Inflammatory macrophage (primary cell): Measurements from ENCODE around the gene DGKI.
A peak's percentile ranks its signal among the peaks of the same experiment; 100 is the strongest.

ENCODE experiments used
- DNase-seq, 2 donors: peaks; one replicate each; pipeline ENCODE4 v3.0.0-alpha.2; 2020 to 2022

The DGKI gene

GRCh38 chr7:137685433-137686164 is 161.2 kb downstream of the DGKI start:
- no peak for DNase-seq

DNA sequence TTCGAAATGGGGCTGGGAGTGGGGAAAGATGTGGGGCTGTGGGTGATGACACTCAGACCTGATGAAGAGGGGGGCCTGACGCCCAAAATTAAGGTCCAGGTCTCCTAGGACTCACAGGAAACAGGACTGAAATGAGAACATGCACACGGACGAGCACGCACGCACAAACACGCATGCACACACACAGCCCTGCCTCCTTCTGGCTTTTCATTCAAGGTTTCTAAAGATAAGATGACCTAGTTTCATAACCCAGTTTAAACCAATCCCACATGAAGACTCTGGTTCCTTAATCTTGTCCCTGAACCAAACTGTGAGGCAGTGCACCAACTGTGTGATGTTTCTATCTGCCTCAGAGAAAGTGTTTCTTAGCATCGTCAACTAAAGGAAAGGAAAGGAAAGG is 162.0 kb downstream of the DGKI start:
- peak in 1 of 2 donors; percentile 9 for DNase-seq

- DNase-seq, result no peak
These were observed 162.5 kb downstream of the DGKI start for GRCh38 chr7:137684316-137684715.

DNA sequence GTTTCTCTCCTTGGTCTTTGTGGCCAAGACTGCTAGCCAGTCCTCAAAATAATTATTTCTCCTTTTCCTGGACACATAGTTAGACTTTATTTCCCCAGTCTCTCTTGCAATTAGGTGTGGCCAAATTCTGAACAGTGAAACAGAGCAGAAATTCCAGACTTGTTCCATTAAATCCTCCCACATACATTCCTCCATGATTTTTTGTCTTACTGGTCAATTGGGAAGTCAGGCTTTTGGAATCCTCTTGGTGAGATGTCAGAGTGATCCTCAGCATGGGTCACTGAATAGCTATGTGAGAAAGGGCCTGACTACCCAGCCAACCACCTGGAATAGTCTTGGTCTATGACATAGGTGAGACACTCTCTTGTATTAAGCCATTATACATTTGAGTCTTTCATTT is 164.2 kb downstream of the DGKI start:
- DNase-seq, result no peak

GRCh38 chr7:137681657-137682562 is 164.9 kb downstream of the DGKI start:
- peak; percentile 31 to 34 for DNase-seq

GRCh38 chr7:137674551-137675409 is 172.0 kb downstream of the DGKI start:
- peak; percentile 92 to 93 for DNase-seq

GRCh38 chr7:137674048-137674447 is 172.7 kb downstream of the DGKI start:
- no peak for DNase-seq

GRCh38 chr7:137671920-137672319 is 174.9 kb downstream of the DGKI start:
- DNase-seq, result no peak

- peak; percentile 29 to 44 for DNase-seq
These were observed 176.3 kb downstream of the DGKI start for GRCh38 chr7:137670222-137671064.

GRCh38 chr7:137669706-137670105 is 177.1 kb downstream of the DGKI start:
- DNase-seq, result no peak

DNA sequence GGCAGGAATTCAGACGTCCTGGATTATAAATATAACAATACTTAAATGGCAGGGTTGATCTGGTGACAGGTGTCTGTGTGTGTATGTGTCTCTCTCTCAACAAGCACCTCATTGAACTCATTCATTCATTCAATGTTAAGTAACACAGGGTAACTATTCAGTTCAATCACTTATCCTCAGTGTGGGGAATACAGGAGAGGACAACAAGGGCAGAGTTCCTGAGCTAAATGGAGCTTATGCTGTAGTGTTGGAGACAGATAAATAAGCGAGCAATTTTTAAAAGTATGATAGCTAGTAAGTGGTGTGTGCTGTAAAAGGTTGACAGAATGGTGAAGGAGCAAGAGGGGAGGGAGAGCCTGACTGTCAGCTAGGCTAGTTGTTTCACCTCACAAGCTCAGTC is 178.4 kb downstream of the DGKI start:
- no peak for DNase-seq

DNA sequence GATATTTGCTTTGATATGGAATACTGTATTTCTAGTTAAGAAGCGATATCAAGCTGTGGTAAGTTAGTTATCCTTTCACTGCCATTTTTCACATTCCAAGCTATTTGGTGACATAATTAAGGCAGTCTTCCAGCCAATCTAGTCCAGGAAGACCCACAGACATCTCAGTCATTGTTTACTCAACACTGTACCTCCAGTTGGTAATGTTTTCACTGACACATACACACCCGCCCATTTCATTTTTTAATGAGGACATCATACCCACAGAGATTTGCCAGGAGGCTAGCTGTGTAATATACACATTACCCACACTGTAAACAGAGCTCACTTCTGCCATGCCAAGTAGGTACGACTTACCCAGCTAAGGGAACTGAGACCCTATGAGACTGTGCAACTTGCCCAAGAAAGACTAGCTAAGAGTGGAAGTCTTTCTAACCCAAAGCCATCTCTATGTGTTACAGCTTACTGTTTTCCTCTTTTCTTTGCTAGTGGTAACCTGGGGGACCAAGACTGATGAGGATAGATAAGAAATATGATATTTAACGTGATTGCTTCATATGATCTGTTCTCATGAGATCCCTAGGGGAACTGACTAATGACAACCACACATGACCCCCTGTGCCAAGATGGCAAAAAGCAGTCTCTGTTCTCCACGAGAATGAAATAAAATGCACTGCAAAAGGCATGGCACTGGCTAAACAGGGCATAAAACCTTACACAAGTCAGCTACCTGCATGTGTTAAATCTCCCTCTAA is 179.0 kb downstream of the DGKI start:
- no peak for DNase-seq

DNA sequence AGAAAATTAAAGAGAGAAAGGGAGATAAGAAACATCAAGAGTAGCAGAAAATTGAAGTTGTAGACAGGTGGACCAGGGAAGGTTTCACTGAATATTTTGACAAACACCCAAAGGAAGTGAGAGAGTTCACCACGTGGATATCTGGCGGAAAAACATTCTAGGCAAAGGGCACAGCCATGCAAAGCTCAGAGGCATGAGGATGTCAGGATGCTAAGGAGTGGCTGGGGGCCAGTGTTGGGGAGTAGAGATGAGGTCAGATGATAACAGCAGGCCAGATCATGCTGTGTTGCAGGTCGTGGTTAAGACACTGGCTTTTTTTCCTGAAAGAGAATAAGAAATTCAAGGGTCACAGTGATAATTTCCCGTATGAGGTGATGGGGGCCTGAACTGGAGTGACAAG is 181.9 kb downstream of the DGKI start:
- no peak for DNase-seq

GRCh38 chr7:137661634-137662033 is 185.1 kb downstream of the DGKI start:
- DNase-seq, result no peak

GRCh38 chr7:137658190-137658900 is 188.4 kb downstream of the DGKI start:
- no peak for DNase-seq

DNA sequence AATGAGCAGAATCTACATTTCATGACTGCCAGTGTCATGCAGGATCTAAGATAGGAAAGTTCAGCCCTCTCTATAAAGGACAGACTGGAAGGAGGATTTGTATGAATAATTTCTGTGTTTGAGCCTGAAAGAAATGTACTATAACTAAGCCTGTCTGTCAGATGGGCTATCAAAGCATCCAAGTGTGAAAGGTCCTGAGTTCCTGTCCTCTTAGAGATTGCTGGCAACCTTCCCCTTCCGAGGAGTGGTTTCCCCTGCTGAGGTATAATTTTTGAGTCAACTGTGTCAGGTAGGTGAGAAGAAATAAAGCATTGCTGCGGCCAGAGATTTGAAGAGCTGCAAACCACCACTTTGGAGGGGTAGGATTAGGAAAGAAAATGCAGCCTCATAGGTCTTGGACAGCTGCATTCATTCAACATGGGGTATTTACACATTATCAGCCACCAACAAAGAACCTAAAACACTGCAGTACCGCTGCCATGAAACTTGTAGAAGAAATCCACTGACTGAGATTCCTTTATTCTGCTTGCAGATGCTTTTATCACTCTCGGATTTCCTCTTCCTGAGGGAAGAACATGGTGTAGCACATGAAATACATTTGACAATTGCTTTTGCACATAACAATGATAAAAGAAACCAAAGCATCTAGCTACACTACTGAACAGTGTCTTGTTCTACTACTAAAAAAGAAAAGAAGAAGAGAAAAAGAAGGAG is 189.1 kb downstream of the DGKI start:
- no peak for DNase-seq

DNA sequence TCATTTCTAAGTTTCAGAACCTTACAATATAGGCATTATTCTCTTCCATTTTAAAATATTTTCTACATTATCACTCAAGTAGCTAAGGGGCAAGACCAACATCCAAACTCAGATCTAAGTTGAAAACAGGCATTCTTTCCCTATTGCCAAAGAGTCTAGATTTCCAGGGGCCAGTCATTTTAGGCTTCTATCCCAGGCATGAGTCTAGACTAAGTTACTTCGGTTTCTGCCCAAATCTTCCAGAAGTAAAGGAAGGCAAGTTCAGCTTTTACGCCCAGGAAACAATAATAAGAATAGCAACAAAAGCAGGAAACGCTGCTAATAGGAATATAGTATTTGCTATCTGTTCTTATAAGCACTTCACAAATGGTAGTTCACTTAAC is 189.9 kb downstream of the DGKI start:
- DNase-seq, result no peak

- DNase-seq, result peak; percentile 87 to 90
These were observed 190.4 kb downstream of the DGKI start for GRCh38 chr7:137656227-137656849.

DNA sequence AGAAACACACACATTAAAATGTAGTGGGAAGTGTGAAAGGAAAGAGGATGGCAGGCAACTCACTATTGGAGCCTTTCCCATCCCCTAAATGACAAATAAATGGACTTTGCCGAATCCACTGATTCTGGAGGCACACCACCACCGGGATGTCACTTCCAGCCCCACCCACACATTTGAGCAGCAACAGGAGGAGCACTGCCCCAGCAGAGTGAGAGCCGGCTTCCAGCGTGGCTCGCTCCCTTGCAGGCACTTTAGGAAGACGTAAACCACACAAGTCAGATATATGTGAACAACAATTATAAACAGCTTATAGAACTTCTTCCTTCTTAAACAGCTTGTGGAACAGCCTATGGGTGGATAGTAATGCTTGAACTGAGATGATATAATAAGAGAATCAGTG is 191.0 kb downstream of the DGKI start:
- DNase-seq, result no peak
